Colonic mucosa (tissue), 4 donors: ENCODE data around the gene HIBCH. TPM values are rescaled to one million over a fixed set of nuclear protein-coding genes. Genes with fewer than 3 reads are reported as not detected.

Source experiments
- DNase-seq: peaks from one replicate; pipeline ENCODE4 v3.0.0-alpha.2; 2020
- H3K27ac ChIP-seq: fragments of 200-600 bp; one replicate; pipeline ENCODE4 v1.8.0; 2021
- H3K27me3 ChIP-seq: fragments of 200-600 bp; one replicate; pipeline ENCODE4 v1.8.0; 2021
- H3K36me3 ChIP-seq: fragments of 200-600 bp; one replicate; pipeline ENCODE4 v1.8.0; 2021
- H3K4me1 ChIP-seq: fragments of 200-600 bp; one replicate; pipeline ENCODE4 v1.8.0; 2021; ENCODE audit warnings: mild to moderate bottlenecking
- H3K4me3 ChIP-seq: fragments of 200-600 bp; one replicate; pipeline ENCODE4 v1.8.0; 2021
- H3K9ac ChIP-seq, 2 donors: one replicate each; pipeline ENCODE4 v1.7.0; 2013; ENCODE audit warnings: control low read depth in 2 of 2, low read depth in 2 of 2, low read length in 2 of 2
- H3K9me3 ChIP-seq: fragments of 200-600 bp; one replicate; pipeline ENCODE4 v1.8.0; 2021
- intact Hi-C: fragments of 100-400 bp; cut with DNase I; formaldehyde crosslinking; loops from one replicate; pipeline ENCODE4 v1.14.1; 2022
- total RNA-seq, 2 donors: library from RNA; stranded (reverse); fragmentation: NEBNext Ultra II Directional in 1 of 2; extraction: Animal tissue kit (Norgen Biotek cat#: 25700) in 1 of 2; gene quantifications; one replicate each; pipeline ENCODE4 v1.2.1, GENCODE V29; 2021
- TF ChIP-seq, protein P1 (sequence below): fragments of 200-600 bp; IDR thresholded peaks from one replicate; pipeline ENCODE4 v1.8.0; 2022; ENCODE audit warnings: antibody characterized with exemption, mild to moderate bottlenecking
- donor health status: healthy.
- donor health status: DM: no; HTN: no; CAD: no.
- donor health status: DM: no; HTN: no; CAD: no.

HIBCH gene
- total RNA-seq, 2 donors from 2014 or later, result 47.2 to 71.1 TPM

DNA sequence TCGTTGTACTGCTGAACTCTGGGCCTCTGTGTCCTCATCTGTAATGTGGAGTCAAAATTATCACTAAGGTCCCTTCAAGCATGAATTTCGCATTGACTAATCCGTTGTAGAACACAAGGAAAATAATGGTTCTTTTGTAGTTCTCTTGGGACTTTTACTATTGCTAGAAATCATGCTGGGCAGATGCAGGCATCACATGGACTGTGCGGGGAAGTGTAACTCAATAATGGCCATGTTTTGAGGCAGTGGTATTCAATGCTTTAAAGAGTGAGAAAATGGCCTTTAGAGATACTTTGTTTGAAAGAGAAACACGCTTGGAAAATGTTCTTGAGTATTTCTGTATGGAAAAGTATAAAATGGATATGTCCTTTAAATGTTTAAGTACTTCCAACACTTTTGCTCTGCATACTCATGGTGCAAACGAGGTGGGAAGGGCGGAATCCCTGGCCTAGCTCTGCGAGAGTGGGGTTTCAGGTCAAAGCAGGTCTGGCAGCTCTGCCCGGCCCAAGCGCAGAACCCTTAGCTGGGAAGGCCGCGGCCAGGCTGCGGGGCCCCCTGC lies 139.8 kb downstream of the HIBCH start:
- no peaks in the 10 kb centered on the region for H3K27me3 ChIP-seq
- peak overlapping the region; percentile 86 for H3K27ac ChIP-seq
- H3K9ac ChIP-seq, result peak overlapping the region; percentile 45 to 62
- TF ChIP-seq, protein P1, sequence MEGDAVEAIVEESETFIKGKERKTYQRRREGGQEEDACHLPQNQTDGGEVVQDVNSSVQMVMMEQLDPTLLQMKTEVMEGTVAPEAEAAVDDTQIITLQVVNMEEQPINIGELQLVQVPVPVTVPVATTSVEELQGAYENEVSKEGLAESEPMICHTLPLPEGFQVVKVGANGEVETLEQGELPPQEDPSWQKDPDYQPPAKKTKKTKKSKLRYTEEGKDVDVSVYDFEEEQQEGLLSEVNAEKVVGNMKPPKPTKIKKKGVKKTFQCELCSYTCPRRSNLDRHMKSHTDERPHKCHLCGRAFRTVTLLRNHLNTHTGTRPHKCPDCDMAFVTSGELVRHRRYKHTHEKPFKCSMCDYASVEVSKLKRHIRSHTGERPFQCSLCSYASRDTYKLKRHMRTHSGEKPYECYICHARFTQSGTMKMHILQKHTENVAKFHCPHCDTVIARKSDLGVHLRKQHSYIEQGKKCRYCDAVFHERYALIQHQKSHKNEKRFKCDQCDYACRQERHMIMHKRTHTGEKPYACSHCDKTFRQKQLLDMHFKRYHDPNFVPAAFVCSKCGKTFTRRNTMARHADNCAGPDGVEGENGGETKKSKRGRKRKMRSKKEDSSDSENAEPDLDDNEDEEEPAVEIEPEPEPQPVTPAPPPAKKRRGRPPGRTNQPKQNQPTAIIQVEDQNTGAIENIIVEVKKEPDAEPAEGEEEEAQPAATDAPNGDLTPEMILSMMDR, result no peak
- no peak for DNase-seq
- peak overlapping the region; percentile 54 for H3K4me3 ChIP-seq
- H3K9me3 ChIP-seq, result no peaks in the 10 kb centered on the region
- no peaks in the 10 kb centered on the region for H3K36me3 ChIP-seq
- no peaks in the 10 kb centered on the region for H3K4me1 ChIP-seq
- intact Hi-C loops, result loop anchor here (5.0 kb wide), 1 partner anchor 83 kb away; no protein-coding TSS in a partner anchor

DNA sequence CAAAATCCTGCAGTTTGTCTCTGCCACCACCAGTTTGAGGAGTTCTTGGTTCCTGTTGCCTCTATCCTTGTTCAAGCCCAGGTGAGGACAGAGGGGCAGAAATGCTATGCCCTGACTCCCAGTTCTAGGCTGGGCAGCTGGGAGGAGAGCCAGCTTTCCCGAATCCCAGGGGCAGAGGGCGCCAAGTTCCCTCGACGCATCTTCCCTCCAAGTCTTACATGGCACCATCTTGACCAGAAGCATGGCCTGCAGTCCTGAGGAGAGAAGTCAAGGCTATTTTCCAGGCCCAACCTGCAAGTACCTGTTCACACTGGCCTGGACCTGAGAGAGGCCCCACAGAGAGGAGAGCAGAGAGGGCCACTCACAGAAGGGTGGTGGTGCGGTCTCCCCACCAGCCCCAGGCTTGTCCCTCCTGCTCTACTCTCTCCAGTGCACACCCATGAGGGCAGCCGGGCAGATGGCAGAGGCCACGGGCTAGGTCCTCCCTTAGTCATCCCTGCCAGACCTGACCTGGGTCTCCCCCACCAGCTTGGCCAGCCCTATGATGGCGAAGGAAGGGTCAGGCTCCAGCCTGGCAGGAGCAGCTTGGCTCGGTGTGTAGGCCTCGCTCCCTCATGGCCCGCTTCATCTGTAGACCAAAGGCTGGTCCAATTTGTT lies 141.4 kb downstream of the HIBCH start:
- TF ChIP-seq, protein P1, result no peak

DNA sequence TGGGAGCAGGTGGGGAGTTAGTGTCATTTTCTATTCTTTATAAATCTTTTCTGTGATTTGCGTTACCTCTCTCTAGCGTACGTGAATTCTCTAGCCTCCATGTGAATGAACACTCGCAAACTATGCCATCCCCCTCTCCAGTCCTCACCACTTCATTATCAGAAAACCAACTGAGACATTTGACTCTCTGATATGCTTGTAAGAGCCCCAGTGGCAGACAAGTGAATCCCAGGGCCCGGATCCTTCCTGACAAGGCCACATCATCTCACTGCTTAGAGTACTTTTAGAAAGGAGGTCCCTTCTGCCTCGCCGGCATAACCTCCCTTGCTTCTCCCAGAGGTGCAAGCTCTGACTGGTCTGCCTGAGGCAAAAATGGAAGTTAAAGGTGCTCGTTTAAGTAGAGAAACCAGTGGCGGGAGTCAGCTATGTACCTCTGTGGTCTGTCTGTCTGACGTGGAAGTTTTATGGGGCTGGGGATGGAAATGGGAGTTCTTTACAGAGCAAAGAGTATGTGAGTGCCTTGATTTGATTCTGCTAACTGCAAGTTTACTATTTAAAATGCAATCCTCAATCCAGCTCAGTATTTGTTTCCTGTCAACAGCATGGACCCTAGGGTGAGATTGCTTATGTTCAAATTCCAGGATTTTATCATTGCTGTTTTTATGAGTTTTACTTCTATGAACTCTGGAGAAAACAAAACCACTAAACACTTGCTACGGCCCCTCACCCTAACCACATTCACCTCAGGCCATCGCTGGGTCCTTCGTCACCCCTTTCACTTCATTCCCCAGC lies 142.2 kb downstream of the HIBCH start:
- H3K4me1 ChIP-seq, result no peaks in the 10 kb centered on the region
- TF ChIP-seq, protein P1, result no peak
- no peak overlapping the region for H3K9ac ChIP-seq
- no peak overlapping the region for H3K4me3 ChIP-seq
- no peak for DNase-seq
- no peaks in the 10 kb centered on the region for H3K27me3 ChIP-seq
- H3K9me3 ChIP-seq, result no peaks in the 10 kb centered on the region
- intact Hi-C loops, result loop anchor here (5.0 kb wide), 1 partner anchor 80 kb away; no protein-coding TSS in a partner anchor
- H3K27ac ChIP-seq, result no peak overlapping the region
- H3K36me3 ChIP-seq, result no peaks in the 10 kb centered on the region

More for the DNA sequence above, 141.4 kb downstream of the HIBCH start:
- Histone ChIP-seq H3K4me3 (no peak overlapping the region), H3K36me3 (no peaks in the 10 kb centered on the region), H3K27me3 (no peaks in the 10 kb centered on the region), H3K9me3 (no peaks in the 10 kb centered on the region), H3K4me1 (no peaks in the 10 kb centered on the region), H3K27ac (no peak overlapping the region), H3K9ac (no peak overlapping the region)
- intact Hi-C loops, result loop anchor here (5.0 kb wide), 1 partner anchor 81 kb away; no protein-coding TSS in a partner anchor
- DNase-seq, result no peak

DNA sequence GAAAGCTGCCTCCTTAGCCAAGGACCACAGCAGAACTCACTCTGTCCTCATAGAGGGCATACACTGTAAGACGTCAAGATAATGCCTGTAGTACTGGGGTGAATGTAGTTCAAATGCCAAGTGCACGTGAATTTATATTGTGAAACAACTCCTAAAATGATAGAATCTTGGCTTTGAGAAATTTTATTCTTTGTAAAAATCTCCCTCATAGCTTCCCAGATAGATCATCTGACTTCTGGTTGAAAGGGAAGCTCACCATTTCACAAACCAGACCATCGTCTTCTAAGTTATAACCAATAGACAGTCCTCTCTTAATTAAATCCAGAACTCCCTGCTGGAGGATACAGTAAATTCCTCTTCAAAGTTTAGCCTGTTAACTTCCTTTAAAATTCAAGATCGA lies 146.2 kb downstream of the HIBCH start:
- Histone ChIP-seq H3K9ac (no peak overlapping the region), H3K4me3 (no peak overlapping the region), H3K4me1 (no peaks in the 10 kb centered on the region), H3K9me3 (no peaks in the 10 kb centered on the region), H3K27ac (no peak overlapping the region), H3K36me3 (no peaks in the 10 kb centered on the region), H3K27me3 (no peaks in the 10 kb centered on the region)
- TF ChIP-seq, protein P1, result no peak
- intact Hi-C loops, result no loop called here
- DNase-seq, result no peak

GRCh38 chr2:190170673-190171072 lies 149.0 kb downstream of the HIBCH start:
- Histone ChIP-seq H3K9me3 (no peaks in the 10 kb centered on the region), H3K4me3 (no peak overlapping the region), H3K27ac (peak overlapping the region; percentile 56), H3K4me1 (no peaks in the 10 kb centered on the region), H3K27me3 (no peaks in the 10 kb centered on the region), H3K36me3 (no peaks in the 10 kb centered on the region), H3K9ac (no peak overlapping the region)
- TF ChIP-seq, protein P1, result no peak
- no peak for DNase-seq
- intact Hi-C loops, result no loop called here
